HG02943 (cell line): ENCODE data around the gene RRP7A.
"Not testable (repeated sequence)": the region's sequence is repeated elsewhere in the genome, so short reads cannot be mapped to it uniquely, and the experiment has no call there.

Experiments used
- ATAC-seq: cut with Tn5 transposase; IDR thresholded peaks from one replicate; pipeline ENCODE4 v1.9.1; 2021; ENCODE audit warnings: mild to moderate bottlenecking, low read depth, moderate library complexity; ENCODE audit not compliant: unreplicated experiment

Gene RRP7A

GRCh38 chr22:42500161-42500835 is 19.3 kb downstream of the RRP7A start:
- ATAC-seq, result peak; percentile 57

DNA sequence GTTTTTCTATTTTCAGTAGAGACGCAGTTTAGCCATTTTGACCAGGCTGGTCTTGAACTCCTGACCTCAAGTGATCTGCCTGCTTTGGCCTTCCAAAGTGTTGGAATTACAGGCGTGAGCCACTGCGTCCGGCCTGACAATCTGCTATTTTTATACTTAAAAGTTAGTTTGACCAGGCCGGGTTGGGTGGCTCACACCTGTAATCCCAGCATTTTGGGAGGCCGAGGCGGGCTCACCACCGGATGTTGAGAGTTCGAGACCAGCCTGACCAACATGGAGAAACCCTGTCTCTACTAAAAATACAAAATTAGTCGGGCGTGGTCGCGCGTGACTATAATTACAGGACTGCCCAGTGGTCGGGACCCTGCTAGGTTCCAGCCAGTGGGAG is 19.8 kb downstream of the RRP7A start:
- ATAC-seq, result not testable (repeated sequence)

GRCh38 chr22:42495533-42496141 is 24.0 kb downstream of the RRP7A start:
- not testable (repeated sequence) for ATAC-seq

GRCh38 chr22:42493393-42493792 is 26.2 kb downstream of the RRP7A start:
- no peak for ATAC-seq

DNA sequence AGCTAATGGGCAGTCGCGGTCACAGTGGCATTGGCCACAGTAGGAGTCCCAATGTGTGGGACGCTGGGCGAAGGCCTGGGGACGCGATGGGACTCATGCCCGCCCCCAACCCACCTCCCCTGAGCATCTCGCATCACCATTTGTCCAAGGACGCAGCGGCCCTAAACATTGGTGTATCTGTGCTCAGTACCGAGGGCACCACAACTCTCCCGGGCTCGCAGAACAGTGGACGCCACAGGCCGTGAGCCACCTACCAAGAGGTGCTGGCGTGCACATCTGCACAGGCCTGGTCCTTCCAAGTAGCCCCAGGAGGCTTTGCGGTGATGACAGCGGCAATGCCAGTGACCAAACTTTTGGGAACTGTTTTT is 27.3 kb downstream of the RRP7A start:
- no peak for ATAC-seq

- no peak for ATAC-seq
Measured at GRCh38 chr22:42490243-42490832, 29.3 kb downstream of the RRP7A start.

DNA sequence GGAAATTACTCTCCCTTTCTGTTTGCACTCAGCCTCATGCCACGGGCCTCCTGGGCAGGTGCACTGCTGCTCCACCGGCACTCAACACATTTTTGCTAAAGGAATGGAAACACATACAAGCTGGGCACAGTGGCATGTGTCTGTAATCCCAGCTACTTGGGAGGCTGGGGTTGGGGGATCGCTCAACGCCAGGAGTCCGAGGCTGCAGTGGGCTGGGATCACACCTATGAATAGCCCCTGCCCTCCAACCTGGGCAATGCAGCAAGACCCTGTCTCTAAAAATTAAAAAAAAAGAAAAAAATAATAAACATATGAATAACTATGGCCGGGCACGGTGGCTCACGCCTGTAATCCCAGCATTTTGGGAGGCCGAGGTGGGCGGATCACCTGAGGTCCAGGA is 30.6 kb downstream of the RRP7A start:
- ATAC-seq, result no peak

DNA sequence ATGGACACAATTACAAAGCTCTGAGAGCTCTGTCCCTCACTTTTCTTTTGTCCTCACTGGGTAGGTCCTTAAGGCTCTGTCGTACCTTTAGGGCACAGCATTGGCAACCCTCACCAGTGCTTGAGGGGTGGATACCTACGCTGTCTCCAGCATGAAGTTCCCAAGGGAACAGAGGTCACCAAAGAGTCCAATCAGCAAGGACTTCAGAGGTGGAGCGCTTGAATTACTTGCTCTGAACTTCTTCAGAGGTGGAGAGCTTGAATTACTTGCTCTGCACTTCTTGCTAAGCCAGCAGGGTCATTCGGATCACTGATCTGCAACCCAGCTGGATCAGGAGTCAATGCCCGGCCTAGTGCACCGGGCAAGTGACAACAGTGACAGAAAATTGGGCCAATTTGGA is 35.1 kb downstream of the RRP7A start:
- ATAC-seq, result no peak

- ATAC-seq, result not testable (repeated sequence)
Measured at GRCh38 chr22:42483610-42484223, 35.9 kb downstream of the RRP7A start.

DNA sequence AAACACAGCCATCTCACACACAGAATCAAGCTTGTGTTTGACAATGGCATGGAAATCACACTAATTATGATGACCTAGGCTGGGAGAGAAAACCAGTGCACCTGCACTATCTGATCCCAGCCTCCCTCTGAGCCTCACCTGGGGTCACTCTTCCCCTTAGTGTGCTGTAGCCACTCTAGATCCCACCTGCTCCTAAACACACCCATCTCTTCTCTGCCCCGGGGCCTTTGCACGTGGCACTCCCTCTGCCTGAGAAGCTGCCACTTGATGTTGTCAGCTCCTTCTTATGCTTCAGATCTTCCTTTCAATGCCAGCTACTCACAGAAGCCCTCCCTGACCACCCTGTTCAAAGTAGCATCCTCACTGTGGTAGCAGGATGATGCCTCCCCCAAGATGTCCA is 44.5 kb downstream of the RRP7A start:
- ATAC-seq, result no peak

DNA sequence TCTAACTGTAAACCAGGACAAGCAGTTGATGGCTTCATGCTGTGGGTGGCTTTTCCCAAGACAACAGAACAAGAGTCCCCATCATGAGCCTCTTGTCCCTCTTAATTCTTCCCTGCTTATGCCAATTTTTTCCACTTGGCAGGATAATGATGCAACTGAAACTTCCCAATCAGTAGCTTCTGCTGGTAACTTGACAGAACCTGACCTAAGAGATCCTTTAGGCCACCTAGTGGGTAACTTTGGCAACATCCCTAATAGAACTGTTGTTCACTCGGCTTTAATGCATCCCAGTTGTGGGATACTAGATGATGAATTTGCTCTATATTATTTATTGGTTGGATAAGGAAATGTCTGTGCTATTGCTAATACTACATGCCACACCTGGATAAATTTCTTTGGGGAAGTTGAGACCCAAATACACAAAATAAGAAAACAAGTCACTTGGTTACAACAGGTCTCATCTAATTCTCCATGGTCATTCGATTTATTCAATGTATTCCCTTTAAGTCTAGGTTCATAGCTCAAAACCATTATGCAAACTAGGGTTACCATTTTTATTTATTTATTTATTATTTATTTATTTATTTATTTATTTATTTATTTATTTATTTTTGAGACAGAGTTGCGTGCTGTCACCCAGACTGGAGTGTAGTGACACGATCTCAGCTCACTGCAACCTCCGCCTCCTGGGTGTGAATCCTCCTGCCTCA is 46.0 kb downstream of the RRP7A start:
- ATAC-seq, result no peak

DNA sequence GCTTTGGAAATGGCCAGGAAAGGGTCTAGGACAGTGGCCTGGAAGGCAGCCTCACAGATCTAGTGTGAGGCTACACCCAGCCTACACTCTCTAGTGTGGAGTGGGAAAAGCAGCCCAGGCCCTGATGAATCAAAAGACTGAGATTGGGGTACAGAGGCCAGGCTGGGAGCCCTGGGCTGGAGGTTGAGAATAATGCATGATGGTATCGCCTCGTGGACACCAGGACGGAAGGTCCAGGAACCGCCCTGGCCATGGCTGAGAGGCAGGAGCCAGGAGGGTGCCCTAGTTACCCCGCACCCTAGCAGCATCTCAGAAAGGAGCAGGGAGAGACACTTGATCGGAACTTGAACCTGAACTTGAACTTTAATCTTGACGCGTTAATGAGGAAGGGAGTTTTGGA is 46.9 kb downstream of the RRP7A start:
- no peak for ATAC-seq

DNA sequence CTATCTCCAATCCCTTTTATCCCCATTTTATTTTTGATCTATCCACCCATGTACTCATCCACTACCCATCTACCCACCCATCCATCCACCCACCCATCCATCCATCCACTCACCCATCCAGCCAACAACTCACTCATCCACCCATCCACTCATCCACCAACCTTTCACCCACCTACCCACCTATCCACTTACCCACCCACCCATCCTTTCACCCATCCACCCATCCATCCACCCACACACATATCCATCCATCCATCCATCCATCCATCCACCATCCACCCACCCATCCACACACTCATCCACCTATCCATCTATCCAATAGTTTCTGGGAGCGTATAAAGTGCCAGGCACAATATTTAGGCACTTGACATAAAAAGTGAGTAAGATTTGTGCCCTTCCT is 48.2 kb downstream of the RRP7A start:
- no peak for ATAC-seq

GRCh38 chr22:42470366-42471082 is 49.1 kb downstream of the RRP7A start:
- ATAC-seq, result no peak

DNA sequence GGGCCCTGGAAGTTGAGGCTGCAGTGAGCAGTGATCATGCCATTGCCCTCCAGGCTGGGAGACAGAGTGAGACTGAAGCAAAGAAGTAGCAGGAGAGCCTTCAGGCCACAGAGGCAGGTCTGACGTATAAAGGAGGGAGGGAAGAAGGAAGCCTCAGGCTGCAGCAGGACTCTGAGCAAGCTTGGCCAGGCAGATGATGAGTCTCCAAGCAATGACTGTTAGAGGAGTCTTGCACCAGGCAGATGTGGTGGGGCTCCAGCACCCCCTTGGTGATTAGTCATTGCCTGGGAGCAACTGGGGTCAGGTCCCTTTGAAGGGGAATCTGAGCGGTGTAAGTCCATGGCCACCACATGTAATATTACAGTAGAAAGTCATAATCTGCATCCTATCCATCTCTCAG is 50.8 kb downstream of the RRP7A start:
- no peak for ATAC-seq

DNA sequence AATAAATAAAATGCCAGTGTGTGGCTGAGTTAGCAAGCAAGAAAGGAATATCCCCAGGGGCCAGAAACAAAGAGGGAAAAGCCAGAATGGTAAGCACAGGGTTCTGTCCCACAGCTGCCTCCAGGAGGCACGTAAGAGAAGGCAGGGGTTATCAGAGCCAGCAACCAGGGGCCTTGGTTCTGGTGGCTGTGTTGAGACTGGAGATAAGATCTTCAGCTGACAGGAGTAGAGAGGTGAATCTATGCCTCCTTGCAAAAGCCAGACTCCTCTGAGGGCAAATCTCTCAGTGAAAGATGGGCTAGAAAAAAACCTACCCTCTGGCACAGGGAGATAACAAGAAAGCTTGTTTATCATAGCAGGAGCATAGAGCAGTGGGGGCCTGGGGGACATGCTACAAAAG is 57.6 kb downstream of the RRP7A start:
- no peak for ATAC-seq

- ATAC-seq, result no peak
Measured at GRCh38 chr22:42461511-42461910, 58.1 kb downstream of the RRP7A start.
